Kidney (tissue), 14 donors: Measurements from ENCODE around the gene LATS2. TPM values are rescaled to one million over a fixed set of nuclear protein-coding genes. Genes with fewer than 3 reads are reported as not detected.

Source experiments
- DNase-seq, 5 donors: peaks; one replicate each; pipeline ENCODE4 v3.0.0-alpha.2; 2013 to 2020
- FAIRE-seq: peaks from 2 replicates; lab custom pipeline; 2012; peaks lifted over from hg19 to GRCh38; lab: Jason Lieb, UNC
- H3K27ac ChIP-seq, 2 donors: one replicate each; pipeline ENCODE4 v1.7.0; 2013; ENCODE audit warnings: low read depth in 2 of 2, low read length in 2 of 2, inconsistent platforms in 1 of 2
- H3K27me3 ChIP-seq: one replicate; pipeline ENCODE4 v1.7.1; 2013; ENCODE audit warnings: low read length, inconsistent platforms; ENCODE audit not compliant: control insufficient read depth, insufficient read depth
- H3K36me3 ChIP-seq, 3 donors: one replicate each; pipeline versions ENCODE4 v1.7.0 to v1.7.1; 2013; ENCODE audit warnings: low read length in 3 of 3, control low read depth in 1 of 3, inconsistent platforms in 1 of 3; ENCODE audit not compliant: insufficient read depth in 3 of 3, control insufficient read depth in 2 of 3
- H3K4me1 ChIP-seq, 3 donors: one replicate each; pipeline versions ENCODE4 v1.7.0 to v1.7.1; 2013; ENCODE audit warnings: low read length in 3 of 3, inconsistent platforms in 1 of 3, low read depth in 1 of 3; ENCODE audit not compliant: control insufficient read depth in 2 of 3, insufficient read depth in 2 of 3
- H3K4me3 ChIP-seq, 3 donors: one replicate each; pipeline versions ENCODE4 v1.7.0 to v1.8.1; 2013; ENCODE audit warnings: low read length in 3 of 3, control low read depth in 1 of 3, inconsistent platforms in 1 of 3
- H3K9ac ChIP-seq, 3 donors: one replicate each; pipeline versions ENCODE4 v1.7.0 to v1.7.1; 2013; ENCODE audit warnings: low read length in 3 of 3, control low read depth in 1 of 3, inconsistent platforms in 1 of 3
- H3K9me3 ChIP-seq, 3 donors: one replicate each; pipeline versions ENCODE4 v1.7.0 to v1.7.1; 2013; ENCODE audit warnings: low read length in 3 of 3, control low read depth in 1 of 3, inconsistent platforms in 1 of 3; ENCODE audit not compliant: control insufficient read depth in 2 of 3, insufficient read depth in 1 of 3
- intact Hi-C: fragments of 100-400 bp; cut with DNase I; formaldehyde crosslinking; loops from one replicate; pipeline ENCODE4 v1.11.1; 2022
- polyA plus RNA-seq: library from polyadenylated mRNA; stranded (reverse); fragments of 350-450 nt; fragmentation: Illumina TruSeq; extraction: RNeasy Lipid Tissue Mini Kit (QIAGEN cat#74804); gene quantifications from one replicate; pipeline ENCODE4 v1.2.3, GENCODE V29; 2014; ENCODE audit warnings: low read depth, low replicate concordance; ENCODE audit not compliant: insufficient read depth
- total RNA-seq: library from RNA; stranded (reverse); fragmentation: NEBNext Ultra II Directional; extraction: Animal tissue kit (Norgen Biotek cat#: 25700); gene quantifications from one replicate; pipeline ENCODE4 v1.2.1, GENCODE V29; 2021
- TF ChIP-seq, protein P1 (sequence below): IDR thresholded peaks from 3 replicates; pipeline ENCODE4 v1.5.1; 2012; ENCODE audit warnings: mild to moderate bottlenecking, moderate library complexity, borderline replicate concordance; ENCODE audit not compliant: insufficient read depth; ENCODE audit errors: extremely low read depth
- donor health status: control.
- donor health status: control.
- donor health status: control.
- donor health status: control.
- donor health status: control.
- donor health status: DM: yes; HTN: yes; CAD: no.
- donor health status: Normal renal cell carcinoma (clear cell type).

LATS2 gene
- total and polyA plus RNA-seq, 2 donors from 2014 or later = 5.5 to 26.3 TPM

GRCh38 chr13:20989656-20990321 is 71.6 kb downstream of the LATS2 start:
- H3K4me1 ChIP-seq = peaks cover 0 to 5% (median 5%) of the 10 kb centered on the region in 3 donors
- H3K4me3 ChIP-seq = no peak overlapping the region
- intact Hi-C loops = no loop called here
- H3K9me3 ChIP-seq = no peaks in the 10 kb centered on the region
- TF ChIP-seq, protein P1, sequence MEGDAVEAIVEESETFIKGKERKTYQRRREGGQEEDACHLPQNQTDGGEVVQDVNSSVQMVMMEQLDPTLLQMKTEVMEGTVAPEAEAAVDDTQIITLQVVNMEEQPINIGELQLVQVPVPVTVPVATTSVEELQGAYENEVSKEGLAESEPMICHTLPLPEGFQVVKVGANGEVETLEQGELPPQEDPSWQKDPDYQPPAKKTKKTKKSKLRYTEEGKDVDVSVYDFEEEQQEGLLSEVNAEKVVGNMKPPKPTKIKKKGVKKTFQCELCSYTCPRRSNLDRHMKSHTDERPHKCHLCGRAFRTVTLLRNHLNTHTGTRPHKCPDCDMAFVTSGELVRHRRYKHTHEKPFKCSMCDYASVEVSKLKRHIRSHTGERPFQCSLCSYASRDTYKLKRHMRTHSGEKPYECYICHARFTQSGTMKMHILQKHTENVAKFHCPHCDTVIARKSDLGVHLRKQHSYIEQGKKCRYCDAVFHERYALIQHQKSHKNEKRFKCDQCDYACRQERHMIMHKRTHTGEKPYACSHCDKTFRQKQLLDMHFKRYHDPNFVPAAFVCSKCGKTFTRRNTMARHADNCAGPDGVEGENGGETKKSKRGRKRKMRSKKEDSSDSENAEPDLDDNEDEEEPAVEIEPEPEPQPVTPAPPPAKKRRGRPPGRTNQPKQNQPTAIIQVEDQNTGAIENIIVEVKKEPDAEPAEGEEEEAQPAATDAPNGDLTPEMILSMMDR = no peak
- peaks cover 8 to 19% (median 8%) of the 10 kb centered on the region in 3 donors for H3K36me3 ChIP-seq
- DNase-seq = peak in 1 of 5 donors; percentile 21
- H3K9ac ChIP-seq = no peak overlapping the region
- H3K27me3 ChIP-seq = no peaks in the 10 kb centered on the region
- FAIRE-seq = no peak
- H3K27ac ChIP-seq = peak overlapping the region; percentile 11 to 23

GRCh38 chr13:20988909-20989655 is 72.3 kb downstream of the LATS2 start:
- no peaks in the 10 kb centered on the region for H3K9me3 ChIP-seq
- no peaks in the 10 kb centered on the region for H3K27me3 ChIP-seq
- H3K4me3 ChIP-seq = no peak overlapping the region
- no peak for FAIRE-seq
- DNase-seq = peak in 1 of 5 donors; percentile 22
- TF ChIP-seq, protein P1 = no peak
- peaks cover 8 to 19% (median 8%) of the 10 kb centered on the region in 3 donors for H3K36me3 ChIP-seq
- intact Hi-C loops = no loop called here
- H3K27ac ChIP-seq = no peak overlapping the region
- peaks cover 0 to 5% (median 5%) of the 10 kb centered on the region in 3 donors for H3K4me1 ChIP-seq
- no peak overlapping the region for H3K9ac ChIP-seq

DNA sequence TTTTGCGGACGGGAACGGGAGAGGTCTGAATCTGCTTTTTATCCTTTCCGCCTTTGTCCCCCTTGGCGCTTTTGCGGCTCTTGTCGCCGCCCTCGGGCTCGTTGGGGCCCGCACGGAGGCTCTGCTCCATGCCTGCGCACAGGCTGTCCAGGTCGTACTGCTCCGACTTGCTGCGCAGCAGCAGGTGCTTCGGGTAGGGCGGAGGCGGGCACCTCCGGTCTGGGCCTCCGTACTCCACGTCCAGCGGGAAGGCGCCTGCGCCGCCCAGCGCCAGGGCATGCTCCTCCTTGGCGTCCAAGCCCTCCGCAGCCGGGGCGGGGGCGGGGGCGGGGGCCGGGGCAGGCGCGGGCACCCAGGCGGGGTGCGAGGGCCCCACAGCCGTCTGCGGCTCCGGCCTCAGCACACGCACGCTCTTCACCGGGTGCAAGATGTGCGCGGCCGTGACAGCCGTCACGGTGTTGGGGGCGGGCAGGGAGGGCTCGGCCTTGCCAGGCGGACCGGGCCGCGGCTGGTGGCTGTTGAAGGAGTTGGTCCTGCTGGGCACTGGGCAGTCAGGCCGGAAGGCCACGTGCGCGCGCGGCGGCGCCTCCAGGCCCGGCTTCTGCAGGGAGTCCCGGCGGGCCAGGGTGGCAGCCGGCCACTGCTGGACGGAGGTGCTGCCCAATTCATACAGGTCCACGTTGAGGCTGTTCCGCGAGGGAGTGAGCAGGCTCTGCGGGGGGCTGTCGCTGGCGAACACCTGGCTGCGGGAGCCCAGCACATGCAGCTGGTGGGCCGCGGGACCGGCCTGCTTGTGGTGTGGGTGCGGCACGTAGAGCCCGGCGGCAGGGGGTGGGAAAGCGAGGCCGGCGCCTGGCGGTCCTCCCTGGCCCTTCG is 73.1 kb downstream of the LATS2 start:
- Histone ChIP-seq H3K4me1 (peaks cover 0 to 5% (median 3%) of the 10 kb centered on the region in 3 donors), H3K4me3 (no peak overlapping the region), H3K9me3 (no peaks in the 10 kb centered on the region), H3K27me3 (no peaks in the 10 kb centered on the region), H3K36me3 (peaks cover 12 to 23% (median 13%) of the 10 kb centered on the region in 3 donors), H3K9ac (no peak overlapping the region), H3K27ac (no peak overlapping the region)
- TF ChIP-seq, protein P1 = no peak
- intact Hi-C loops = no loop called here
- FAIRE-seq (no peak), DNase-seq (peak in 1 of 5 donors; percentile 25)
